Measurements from ENCODE around the gene FAM20A. TPM values are rescaled to one million over a fixed set of nuclear protein-coding genes. Genes with fewer than 3 reads are reported as not detected.

Gene FAM20A
- total RNA-seq, 1 donor from 2014 or later: 2.9 TPM

GRCh38 chr17:68613739-68614298, 12.7 kb upstream of the FAM20A start:
- TF ChIP-seq CTCF (IDR thresholded peaks at IDR 0.05; ENCODE audit: borderline replicate concordance): peak; percentile 74
- Histone ChIP-seq H3K27me3 (ENCODE audit: low read depth) (no peaks in the 10 kb centered on the region), H3K4me1 (no peaks in the 10 kb centered on the region), H3K36me3 (no peaks in the 10 kb centered on the region), H3K27ac (replicated peaks) (no peak overlapping the region), H3K9me3 (replicated peaks) (peaks cover 22% of the 10 kb centered on the region), H3K4me3 (no peak overlapping the region)
- intact Hi-C loops (cut with micrococcal nuclease): no loop called here
- DNase-seq: no peak

- no peaks in the 10 kb centered on the region for H3K27me3 ChIP-seq (ENCODE audit: low read depth)
- intact Hi-C loops (cut with micrococcal nuclease): no loop called here
- H3K9me3 ChIP-seq (replicated peaks): peaks cover 31% of the 10 kb centered on the region
- H3K4me1 ChIP-seq: no peaks in the 10 kb centered on the region
- no peak for DNase-seq
- H3K36me3 ChIP-seq: no peaks in the 10 kb centered on the region
- H3K27ac ChIP-seq (replicated peaks): no peak overlapping the region
- H3K4me3 ChIP-seq: no peak overlapping the region
- TF ChIP-seq CTCF (IDR thresholded peaks at IDR 0.05; ENCODE audit: borderline replicate concordance): no peak
Observed at GRCh38 chr17:68612923-68613292, 11.7 kb upstream of the FAM20A start.

GRCh38 chr17:68612209-68612922, 11.2 kb upstream of the FAM20A start:
- no peak overlapping the region for H3K27ac ChIP-seq (replicated peaks)
- DNase-seq: no peak
- TF ChIP-seq CTCF (IDR thresholded peaks at IDR 0.05; ENCODE audit: borderline replicate concordance): no peak
- H3K9me3 ChIP-seq (replicated peaks): peaks cover 37% of the 10 kb centered on the region
- H3K36me3 ChIP-seq: no peaks in the 10 kb centered on the region
- H3K4me3 ChIP-seq: no peak overlapping the region
- H3K27me3 ChIP-seq (ENCODE audit: low read depth): no peaks in the 10 kb centered on the region
- no peaks in the 10 kb centered on the region for H3K4me1 ChIP-seq
- intact Hi-C loops (cut with micrococcal nuclease): no loop called here

- H3K27me3 ChIP-seq (ENCODE audit: low read depth): no peaks in the 10 kb centered on the region
- intact Hi-C loops (cut with micrococcal nuclease): no loop called here
- H3K9me3 ChIP-seq (replicated peaks): peaks cover 42% of the 10 kb centered on the region
- TF ChIP-seq CTCF (IDR thresholded peaks at IDR 0.05; ENCODE audit: borderline replicate concordance): no peak
- no peaks in the 10 kb centered on the region for H3K4me1 ChIP-seq
- no peaks in the 10 kb centered on the region for H3K36me3 ChIP-seq
- no peak overlapping the region for H3K4me3 ChIP-seq
- DNase-seq: no peak
- H3K27ac ChIP-seq (replicated peaks): no peak overlapping the region
Observed at GRCh38 chr17:68611353-68612208, 10.4 kb upstream of the FAM20A start.

GRCh38 chr17:68610554-68610953, 9.4 kb upstream of the FAM20A start:
- Histone ChIP-seq H3K4me1 (no peaks in the 10 kb centered on the region), H3K4me3 (no peak overlapping the region), H3K27ac (replicated peaks) (no peak overlapping the region), H3K36me3 (no peaks in the 10 kb centered on the region), H3K9me3 (replicated peaks) (peaks cover 42% of the 10 kb centered on the region), H3K27me3 (ENCODE audit: low read depth) (no peaks in the 10 kb centered on the region)
- no peak for TF ChIP-seq CTCF (IDR thresholded peaks at IDR 0.05; ENCODE audit: borderline replicate concordance)
- intact Hi-C loops (cut with micrococcal nuclease): no loop called here
- no peak for DNase-seq
